HG03108 (cell line): ENCODE results near the gene TP53BP1.

Experiments
- ATAC-seq: cut with Tn5 transposase; IDR thresholded peaks from one replicate; pipeline ENCODE4 v1.9.1; 2021; ENCODE audit warnings: moderate library complexity; ENCODE audit not compliant: unreplicated experiment

Gene TP53BP1

GRCh38 chr15:43370310-43370974 is 122.5 kb downstream of the TP53BP1 start:
- peak; percentile 24 for ATAC-seq

DNA sequence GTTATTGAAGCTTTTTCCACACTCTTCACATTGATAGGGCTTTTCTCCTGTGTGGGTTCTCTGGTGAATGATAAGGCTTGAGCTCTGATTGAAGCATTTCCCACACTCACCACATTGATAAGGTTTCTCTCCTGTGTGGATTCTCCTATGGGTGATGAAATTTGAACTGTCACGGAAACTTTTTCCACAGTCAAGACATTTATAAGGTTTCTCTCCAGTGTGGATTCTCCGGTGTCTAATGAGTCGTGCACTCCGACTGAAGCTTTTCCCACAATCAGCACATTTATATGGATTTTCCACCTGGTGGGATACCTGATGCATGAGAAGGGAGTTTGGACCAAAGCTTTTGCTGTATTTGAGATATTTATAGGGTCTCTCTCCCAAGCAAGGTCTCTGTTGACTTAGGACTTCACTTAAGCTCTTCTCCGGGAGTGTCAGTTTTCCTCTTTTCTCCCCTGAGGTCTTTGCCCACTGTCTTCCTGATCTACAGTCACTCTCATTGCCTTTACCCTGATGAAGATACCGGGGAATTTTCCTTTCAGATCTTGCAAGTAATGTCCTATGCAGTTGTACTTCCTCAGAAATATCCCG is 131.5 kb downstream of the TP53BP1 start:
- ATAC-seq = no peak

GRCh38 chr15:43360821-43361220 is 132.1 kb downstream of the TP53BP1 start:
- no peak for ATAC-seq
